ENCODE measurements around the gene DNAJC17. TPM values are rescaled to one million over a fixed set of nuclear protein-coding genes. Genes with fewer than 3 reads are reported as not detected.

The DNAJC17 gene
- total and polyA plus RNA-seq, 2 of the 13 experiments (the other 11 are each of a cell fraction or from before 2014, with no cell fraction given): 22.2 to 26.5 TPM

DNA sequence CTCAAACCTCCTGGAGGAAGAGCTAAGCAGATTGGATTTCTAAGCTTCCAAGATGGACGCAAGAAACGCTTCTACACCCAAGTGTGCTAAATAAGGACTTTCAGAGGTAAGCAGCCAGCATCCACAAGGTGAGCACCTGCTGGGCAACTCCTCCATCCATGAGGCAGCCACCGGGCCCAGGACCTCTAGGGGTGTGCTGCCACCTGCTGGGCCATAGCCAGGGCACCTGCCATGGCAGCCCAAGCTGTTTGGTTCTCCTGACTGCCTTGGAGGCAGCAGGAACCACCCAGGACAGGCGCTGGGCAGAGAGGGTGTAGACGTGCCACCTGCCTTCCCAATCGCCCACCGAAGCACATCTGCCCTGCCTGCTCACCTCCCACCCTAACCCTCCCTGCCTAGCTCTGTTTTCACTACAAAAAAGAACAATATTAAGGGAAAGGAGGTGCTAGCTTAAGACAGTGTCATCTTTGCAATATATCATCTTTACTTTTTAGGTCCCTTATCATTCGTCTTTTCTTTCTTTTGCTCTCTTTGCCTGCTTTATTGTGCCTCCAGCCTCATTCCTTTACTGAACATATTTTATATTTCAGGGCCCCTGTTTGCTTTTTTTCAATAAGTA, 24.6 kb downstream of the DNAJC17 start (continued):
- TF ChIP-seq, protein P1, sequence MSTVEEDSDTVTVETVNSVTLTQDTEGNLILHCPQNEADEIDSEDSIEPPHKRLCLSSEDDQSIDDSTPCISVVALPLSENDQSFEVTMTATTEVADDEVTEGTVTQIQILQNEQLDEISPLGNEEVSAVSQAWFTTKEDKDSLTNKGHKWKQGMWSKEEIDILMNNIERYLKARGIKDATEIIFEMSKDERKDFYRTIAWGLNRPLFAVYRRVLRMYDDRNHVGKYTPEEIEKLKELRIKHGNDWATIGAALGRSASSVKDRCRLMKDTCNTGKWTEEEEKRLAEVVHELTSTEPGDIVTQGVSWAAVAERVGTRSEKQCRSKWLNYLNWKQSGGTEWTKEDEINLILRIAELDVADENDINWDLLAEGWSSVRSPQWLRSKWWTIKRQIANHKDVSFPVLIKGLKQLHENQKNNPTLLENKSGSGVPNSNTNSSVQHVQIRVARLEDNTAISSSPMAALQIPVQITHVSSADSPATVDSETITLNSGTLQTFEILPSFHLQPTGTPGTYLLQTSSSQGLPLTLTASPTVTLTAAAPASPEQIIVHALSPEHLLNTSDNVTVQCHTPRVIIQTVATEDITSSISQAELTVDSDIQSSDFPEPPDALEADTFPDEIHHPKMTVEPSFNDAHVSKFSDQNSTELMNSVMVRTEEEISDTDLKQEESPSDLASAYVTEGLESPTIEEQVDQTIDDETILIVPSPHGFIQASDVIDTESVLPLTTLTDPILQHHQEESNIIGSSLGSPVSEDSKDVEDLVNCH (CRISPR knock-in tag; IDR thresholded peaks at IDR 0.05): no peak
- TF ChIP-seq, protein P2, sequence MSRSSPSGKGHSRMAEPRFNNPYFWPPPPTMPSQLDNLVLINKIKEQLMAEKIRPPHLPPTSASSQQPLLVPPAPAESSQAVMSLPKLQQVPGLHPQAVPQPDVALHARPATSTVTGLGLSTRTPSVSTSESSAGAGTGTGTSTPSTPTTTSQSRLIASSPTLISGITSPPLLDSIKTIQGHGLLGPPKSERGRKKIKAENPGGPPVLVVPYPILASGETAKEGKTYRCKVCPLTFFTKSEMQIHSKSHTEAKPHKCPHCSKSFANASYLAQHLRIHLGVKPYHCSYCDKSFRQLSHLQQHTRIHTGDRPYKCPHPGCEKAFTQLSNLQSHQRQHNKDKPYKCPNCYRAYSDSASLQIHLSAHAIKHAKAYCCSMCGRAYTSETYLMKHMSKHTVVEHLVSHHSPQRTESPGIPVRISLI (CRISPR knock-in tag; IDR thresholded peaks at IDR 0.05; ENCODE audit: borderline replicate concordance): peak; percentile 43; the same call in 1 of the 2 replicates
- TF ChIP-seq ZNF430 (CRISPR knock-in tag; IDR thresholded peaks at IDR 0.05) (no peak), BCL6 (CRISPR knock-in tag; IDR thresholded peaks at IDR 0.05) (0 out of 2 replicates have a peak, but pooled peaks have one; percentile 21), BORCS8-MEF2B (CRISPR knock-in tag; IDR thresholded peaks at IDR 0.05) (peak; percentile 51; the same call in 1 of the 2 replicates), ZNF138 (CRISPR knock-in tag; IDR thresholded peaks at IDR 0.05; ENCODE audit: low read depth) (no peak), ZNF598 (CRISPR knock-in tag; IDR thresholded peaks at IDR 0.05; ENCODE audit: borderline replicate concordance) (0 out of 2 replicates have a peak, but pooled peaks have one; percentile 33), NFIB (CRISPR knock-in tag; IDR thresholded peaks at IDR 0.05; ENCODE audit: borderline replicate concordance) (no peak), TMF1 (CRISPR knock-in tag; IDR thresholded peaks at IDR 0.05; ENCODE audit: low read depth) (no peak), XRCC5 (optimal IDR thresholded peaks at IDR 0.05; ENCODE audit: low read length) (peak; percentile 82), ZNF891 (CRISPR knock-in tag; IDR thresholded peaks at IDR 0.05) (0 out of 2 replicates have a peak, but pooled peaks have one; percentile 48), FOXK1 (CRISPR knock-in tag; IDR thresholded peaks at IDR 0.05; ENCODE audit: borderline replicate concordance, low read depth) (0 out of 2 replicates have a peak, but pooled peaks have one; percentile 16)
- TF ChIP-seq, protein P3, sequence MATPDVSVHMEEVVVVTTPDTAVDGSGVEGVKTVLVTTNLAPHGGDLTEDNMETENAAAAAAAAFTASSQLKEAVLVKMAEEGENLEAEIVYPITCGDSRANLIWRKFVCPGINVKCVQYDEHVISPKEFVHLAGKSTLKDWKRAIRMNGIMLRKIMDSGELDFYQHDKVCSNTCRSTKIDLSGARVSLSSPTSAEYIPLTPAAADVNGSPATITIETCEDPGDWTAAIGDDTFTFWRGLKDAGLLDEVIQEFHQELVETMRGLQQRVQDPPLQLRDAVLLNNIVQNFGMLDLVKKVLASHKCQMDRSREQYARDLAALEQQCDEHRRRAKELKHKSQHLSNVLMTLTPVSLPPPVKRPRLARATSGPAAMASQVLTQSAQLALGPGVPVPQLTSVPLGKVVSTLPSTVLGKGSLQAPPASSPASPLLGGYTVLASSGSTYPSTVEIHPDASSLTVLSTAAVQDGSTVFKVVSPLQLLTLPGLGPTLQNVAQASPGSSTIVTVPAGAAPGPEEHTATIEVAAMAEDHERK (CRISPR knock-in tag; IDR thresholded peaks at IDR 0.05; ENCODE audit: low read depth): no peak
- TF ChIP-seq, protein P4, sequence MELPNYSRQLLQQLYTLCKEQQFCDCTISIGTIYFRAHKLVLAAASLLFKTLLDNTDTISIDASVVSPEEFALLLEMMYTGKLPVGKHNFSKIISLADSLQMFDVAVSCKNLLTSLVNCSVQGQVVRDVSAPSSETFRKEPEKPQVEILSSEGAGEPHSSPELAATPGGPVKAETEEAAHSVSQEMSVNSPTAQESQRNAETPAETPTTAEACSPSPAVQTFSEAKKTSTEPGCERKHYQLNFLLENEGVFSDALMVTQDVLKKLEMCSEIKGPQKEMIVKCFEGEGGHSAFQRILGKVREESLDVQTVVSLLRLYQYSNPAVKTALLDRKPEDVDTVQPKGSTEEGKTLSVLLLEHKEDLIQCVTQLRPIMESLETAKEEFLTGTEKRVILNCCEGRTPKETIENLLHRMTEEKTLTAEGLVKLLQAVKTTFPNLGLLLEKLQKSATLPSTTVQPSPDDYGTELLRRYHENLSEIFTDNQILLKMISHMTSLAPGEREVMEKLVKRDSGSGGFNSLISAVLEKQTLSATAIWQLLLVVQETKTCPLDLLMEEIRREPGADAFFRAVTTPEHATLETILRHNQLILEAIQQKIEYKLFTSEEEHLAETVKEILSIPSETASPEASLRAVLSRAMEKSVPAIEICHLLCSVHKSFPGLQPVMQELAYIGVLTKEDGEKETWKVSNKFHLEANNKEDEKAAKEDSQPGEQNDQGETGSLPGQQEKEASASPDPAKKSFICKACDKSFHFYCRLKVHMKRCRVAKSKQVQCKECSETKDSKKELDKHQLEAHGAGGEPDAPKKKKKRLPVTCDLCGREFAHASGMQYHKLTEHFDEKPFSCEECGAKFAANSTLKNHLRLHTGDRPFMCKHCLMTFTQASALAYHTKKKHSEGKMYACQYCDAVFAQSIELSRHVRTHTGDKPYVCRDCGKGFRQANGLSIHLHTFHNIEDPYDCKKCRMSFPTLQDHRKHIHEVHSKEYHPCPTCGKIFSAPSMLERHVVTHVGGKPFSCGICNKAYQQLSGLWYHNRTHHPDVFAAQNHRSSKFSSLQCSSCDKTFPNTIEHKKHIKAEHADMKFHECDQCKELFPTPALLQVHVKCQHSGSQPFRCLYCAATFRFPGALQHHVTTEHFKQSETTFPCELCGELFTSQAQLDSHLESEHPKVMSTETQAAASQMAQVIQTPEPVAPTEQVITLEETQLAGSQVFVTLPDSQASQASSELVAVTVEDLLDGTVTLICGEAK (IDR thresholded peaks at IDR 0.05): no peak
- TF ChIP-seq, protein P4 (CRISPR knock-in tag; IDR thresholded peaks at IDR 0.05): no peak

Data from HepG2 (cell line).